ENCODE data around the gene CCNT1.
"Not testable (repeated sequence)": the region's sequence is repeated elsewhere in the genome, so short reads cannot be mapped to it uniquely, and the experiment has no call there.

CCNT1 gene

DNA sequence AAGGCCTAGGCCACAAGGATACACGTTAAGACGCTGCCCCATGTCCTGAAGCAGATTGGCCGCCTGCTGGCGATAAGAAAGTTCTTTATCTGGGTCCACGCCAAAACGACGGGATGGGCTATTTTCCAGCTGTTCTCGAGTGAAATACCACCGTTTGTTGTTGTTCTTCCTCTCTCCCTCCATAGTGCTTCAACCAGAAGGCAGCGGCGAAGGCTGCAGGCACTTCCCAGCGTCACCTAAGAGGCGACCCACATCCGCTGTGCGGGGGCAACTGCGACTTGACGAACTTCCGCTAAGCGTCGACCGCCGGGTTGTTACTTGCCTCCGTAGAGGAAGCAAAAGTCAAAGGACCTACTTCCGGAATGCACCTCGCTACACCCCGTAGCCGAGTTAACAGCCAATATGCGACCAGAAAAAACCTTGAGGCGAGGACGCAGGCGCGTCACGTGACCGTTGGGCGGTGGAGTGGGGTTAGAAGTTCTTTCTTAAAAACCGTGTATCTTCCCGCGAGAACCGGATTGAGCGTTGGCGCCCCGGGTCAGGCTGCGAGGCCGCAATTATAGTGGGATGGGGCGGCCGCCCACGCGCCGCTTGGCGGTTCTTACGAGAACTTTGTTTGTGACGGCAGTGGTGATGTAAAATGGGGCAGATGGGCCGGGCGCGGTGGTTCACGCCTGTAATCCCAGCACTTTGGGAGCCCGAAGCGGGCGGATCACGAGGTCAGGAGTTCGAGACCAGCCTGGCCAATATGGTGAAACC, at the start of gene CCNT1:
TSS of gene CCNT1 (minus strand) at position 215 of the 759 bp plus-strand sequence. CDS start at position 183, 32 bp downstream.
- ATAC-seq = peak; percentile 99
- peaks cover 53% of the 10 kb centered on the region for H3K36me3 Mint-ChIP-seq (ENCODE audit: low read depth)
- H3K27me3 Mint-ChIP-seq = no peaks in the 10 kb centered on the region
- H3K27ac Mint-ChIP-seq = peak within 1 kb of the TSS; percentile 98
- peak within 1 kb of the TSS; percentile 96 for H3K4me3 Mint-ChIP-seq
- H3K4me1 Mint-ChIP-seq = peaks cover 48% of the 10 kb centered on the region
- peak; percentile 99 for DNase-seq
- H3K9me3 Mint-ChIP-seq = peaks cover 18% of the 10 kb centered on the region

DNA sequence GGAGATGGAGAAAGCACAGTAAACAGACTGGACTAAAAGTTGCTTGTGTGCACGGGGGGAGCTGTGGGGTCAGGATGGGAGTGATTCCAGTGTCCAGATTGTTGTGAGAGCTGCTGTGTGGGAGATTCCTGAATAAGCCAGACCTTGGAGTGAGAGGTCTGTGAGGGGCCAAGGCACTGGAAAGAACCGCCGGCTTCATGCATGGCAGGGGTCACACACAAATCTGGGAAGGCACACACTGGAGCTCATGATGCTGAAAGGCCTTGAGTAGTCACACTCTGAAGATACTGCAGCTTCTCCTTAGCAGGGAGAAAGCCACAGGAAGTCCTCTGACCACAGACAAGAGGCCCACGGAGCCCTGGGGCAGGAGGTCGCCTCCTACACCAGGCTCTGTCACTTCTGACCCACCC, 49.3 kb upstream of the CCNT1 start:
- DNase-seq = peak; percentile 23
- ATAC-seq = peak; percentile 93
- Mint-ChIP-seq H3K9me3 (no peaks in the 10 kb centered on the region), H3K36me3 (ENCODE audit: low read depth) (no peaks in the 10 kb centered on the region), H3K4me1 (peaks cover 12% of the 10 kb centered on the region), H3K27me3 (peaks cover 7% of the 10 kb centered on the region), H3K27ac (no peak overlapping the region), H3K4me3 (no peak overlapping the region)

DNA sequence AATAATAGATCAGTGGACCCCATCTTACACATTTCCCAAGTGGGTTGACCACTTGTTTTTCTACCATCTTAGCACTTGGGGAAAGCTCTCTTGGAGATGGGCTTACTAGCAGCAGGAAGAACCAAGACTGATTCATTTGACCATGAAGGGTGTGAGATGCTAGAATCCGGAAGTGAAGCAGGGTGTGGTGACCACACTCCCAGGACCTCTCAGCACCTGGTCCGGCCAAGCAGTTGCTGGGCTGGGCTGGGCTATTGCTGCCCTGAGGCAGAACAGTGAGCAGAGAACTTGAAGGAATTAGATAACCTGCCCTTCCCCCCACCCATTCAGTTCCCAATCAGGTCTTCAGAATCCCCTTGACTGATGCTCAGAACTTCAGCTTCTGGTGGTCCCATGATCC, 48.0 kb upstream of the CCNT1 start:
- ATAC-seq (no peak), DNase-seq (no peak)
- H3K27ac Mint-ChIP-seq = no peak overlapping the region
- H3K36me3 Mint-ChIP-seq (ENCODE audit: low read depth) = no peaks in the 10 kb centered on the region
- H3K9me3 Mint-ChIP-seq = no peaks in the 10 kb centered on the region
- no peak overlapping the region for H3K4me3 Mint-ChIP-seq
- peaks cover 7% of the 10 kb centered on the region for H3K27me3 Mint-ChIP-seq
- peaks cover 12% of the 10 kb centered on the region for H3K4me1 Mint-ChIP-seq

DNA sequence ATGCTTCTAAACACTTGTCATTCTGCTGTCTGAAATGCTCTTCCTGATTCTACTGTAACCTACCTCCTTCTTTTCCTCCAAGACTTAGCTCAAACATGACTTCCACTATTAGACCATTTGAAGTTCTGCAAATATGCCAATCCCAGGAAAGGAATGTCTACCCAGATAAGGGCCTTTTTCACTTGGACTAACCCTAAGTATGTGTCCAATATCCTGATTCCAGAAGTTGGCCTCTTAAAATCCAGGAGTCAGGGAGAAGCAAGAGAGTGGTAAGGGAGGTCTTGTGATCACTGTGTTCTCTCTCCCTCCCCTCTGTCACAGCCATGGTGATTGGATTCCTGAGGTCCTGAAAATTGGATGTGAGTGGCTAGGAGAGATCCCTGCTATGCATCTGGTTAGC, 42.2 kb upstream of the CCNT1 start:
- no peak overlapping the region for H3K4me3 Mint-ChIP-seq
- no peaks in the 10 kb centered on the region for H3K36me3 Mint-ChIP-seq (ENCODE audit: low read depth)
- H3K9me3 Mint-ChIP-seq = no peaks in the 10 kb centered on the region
- H3K27me3 Mint-ChIP-seq = no peaks in the 10 kb centered on the region
- DNase-seq (no peak), ATAC-seq (no peak)
- no peaks in the 10 kb centered on the region for H3K4me1 Mint-ChIP-seq
- no peak overlapping the region for H3K27ac Mint-ChIP-seq

DNA sequence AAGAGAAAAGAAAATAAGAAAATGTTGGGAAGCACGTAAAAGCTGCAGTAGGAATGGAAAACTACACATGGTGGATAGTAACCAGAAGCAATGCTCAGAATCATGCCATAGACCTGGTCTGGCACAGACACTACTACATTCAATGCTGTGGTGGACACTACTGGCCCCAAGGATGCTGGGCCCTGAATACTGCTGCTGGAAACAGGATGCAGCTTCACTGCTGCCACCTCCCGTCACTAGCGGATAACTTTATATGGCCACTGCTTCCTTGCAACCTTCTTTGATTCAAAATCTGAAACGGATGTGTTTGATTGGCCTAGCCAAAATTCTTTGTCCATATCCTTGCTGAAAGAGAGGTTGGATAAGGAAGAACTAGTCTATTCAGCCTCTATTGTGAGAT, 41.7 kb upstream of the CCNT1 start:
- H3K4me1 Mint-ChIP-seq = peaks cover 3% of the 10 kb centered on the region
- no peaks in the 10 kb centered on the region for H3K36me3 Mint-ChIP-seq (ENCODE audit: low read depth)
- H3K4me3 Mint-ChIP-seq = no peak overlapping the region
- peaks cover 3% of the 10 kb centered on the region for H3K27me3 Mint-ChIP-seq
- H3K9me3 Mint-ChIP-seq = no peaks in the 10 kb centered on the region
- ATAC-seq (no peak), DNase-seq (no peak)
- H3K27ac Mint-ChIP-seq = no peak overlapping the region

DNA sequence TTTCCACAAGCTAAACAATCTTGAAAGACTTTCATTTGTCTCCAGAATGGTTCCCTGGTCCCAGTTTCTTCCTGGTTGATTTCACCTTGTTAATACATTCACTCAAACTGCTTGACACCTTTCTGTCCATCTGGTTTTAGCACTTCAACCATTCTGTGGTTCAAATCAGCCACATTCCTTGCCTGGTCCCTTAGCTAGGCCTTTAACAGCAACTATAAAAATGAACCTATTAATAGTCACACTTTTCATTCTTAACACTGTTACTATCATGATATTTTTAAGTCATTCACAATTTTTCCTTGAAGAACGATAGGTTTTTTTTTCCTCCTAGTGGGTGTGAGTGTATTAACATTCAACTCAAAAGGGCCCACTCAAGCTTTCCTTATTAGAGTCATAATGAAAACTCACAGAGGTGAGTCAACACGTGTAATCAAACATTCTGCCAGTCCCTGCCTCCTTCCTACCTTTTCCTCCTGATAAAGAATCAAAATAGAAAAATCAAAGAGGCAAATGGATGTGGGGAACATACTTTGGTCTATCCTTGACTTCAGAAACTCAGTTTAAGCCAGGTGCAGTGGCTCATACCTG, 34.4 kb upstream of the CCNT1 start:
- peaks cover 5% of the 10 kb centered on the region for H3K27me3 Mint-ChIP-seq
- ATAC-seq (peak; percentile 82), DNase-seq (no peak)
- H3K9me3 Mint-ChIP-seq = no peaks in the 10 kb centered on the region
- H3K27ac Mint-ChIP-seq = peak overlapping the region; percentile 81
- H3K4me1 Mint-ChIP-seq = peaks cover 21% of the 10 kb centered on the region
- H3K4me3 Mint-ChIP-seq = peak overlapping the region; percentile 3
- H3K36me3 Mint-ChIP-seq (ENCODE audit: low read depth) = no peaks in the 10 kb centered on the region

DNA sequence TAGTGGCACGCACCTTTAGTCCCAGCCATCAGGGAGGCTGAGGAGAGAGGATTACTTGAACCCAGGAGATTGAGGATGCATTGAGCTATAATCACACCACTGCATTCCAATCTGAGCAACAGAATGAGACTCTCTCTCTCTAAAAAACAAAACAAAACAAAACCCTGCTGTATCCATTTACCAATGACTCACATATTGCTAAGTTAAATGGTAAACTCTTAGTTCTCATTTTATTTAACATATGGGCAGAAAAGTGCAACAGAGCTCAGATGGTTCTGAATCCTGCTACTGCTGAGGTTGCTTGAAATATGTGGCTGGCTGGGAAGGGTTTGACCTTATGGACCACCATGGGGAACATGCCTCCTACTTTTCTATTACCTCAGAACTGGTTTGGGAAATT, 33.7 kb upstream of the CCNT1 start:
- no peaks in the 10 kb centered on the region for H3K36me3 Mint-ChIP-seq (ENCODE audit: low read depth)
- peaks cover 5% of the 10 kb centered on the region for H3K27me3 Mint-ChIP-seq
- ATAC-seq (no peak), DNase-seq (no peak)
- H3K4me1 Mint-ChIP-seq = peaks cover 21% of the 10 kb centered on the region
- no peak overlapping the region for H3K4me3 Mint-ChIP-seq
- peak overlapping the region; percentile 81 for H3K27ac Mint-ChIP-seq
- H3K9me3 Mint-ChIP-seq = no peaks in the 10 kb centered on the region

DNA sequence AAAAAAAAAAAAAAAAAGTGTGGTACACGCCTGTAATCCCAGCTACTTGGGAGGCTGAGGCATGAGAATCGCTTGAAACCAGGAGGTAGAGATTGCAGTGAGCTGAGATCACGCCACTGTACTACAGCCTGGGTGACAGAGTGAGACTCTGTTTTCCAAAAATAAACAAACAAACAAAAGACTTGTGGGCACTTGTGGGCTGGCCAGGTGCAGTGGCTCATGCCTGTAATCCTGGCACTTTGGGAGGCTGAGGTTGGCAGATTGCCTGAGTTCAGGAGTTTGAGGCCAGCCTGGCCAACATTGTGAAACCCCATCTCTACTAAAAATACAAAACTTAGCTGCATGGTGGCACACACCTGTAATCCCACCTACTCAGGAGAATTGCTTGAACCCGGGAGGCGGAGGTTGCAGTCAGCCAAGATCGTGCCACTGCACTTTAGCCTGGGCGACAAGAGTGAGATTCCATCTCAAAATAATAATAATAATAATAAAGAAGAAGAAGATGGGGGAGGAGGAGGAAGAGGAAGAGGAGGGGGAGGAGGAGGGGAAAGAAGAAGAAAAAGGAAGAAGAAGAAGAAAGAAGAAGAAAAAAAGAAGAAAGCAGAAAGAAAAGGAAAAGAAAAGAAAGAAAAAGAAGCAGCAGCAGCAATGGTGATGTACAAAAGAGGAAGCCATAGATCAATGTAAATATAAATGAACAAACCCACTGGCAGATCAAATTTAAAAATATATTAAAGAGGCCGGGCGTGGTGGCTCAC, 27.9 kb upstream of the CCNT1 start:
- Mint-ChIP-seq H3K27me3 (peaks cover 23% of the 10 kb centered on the region), H3K36me3 (ENCODE audit: low read depth) (no peaks in the 10 kb centered on the region)

DNA sequence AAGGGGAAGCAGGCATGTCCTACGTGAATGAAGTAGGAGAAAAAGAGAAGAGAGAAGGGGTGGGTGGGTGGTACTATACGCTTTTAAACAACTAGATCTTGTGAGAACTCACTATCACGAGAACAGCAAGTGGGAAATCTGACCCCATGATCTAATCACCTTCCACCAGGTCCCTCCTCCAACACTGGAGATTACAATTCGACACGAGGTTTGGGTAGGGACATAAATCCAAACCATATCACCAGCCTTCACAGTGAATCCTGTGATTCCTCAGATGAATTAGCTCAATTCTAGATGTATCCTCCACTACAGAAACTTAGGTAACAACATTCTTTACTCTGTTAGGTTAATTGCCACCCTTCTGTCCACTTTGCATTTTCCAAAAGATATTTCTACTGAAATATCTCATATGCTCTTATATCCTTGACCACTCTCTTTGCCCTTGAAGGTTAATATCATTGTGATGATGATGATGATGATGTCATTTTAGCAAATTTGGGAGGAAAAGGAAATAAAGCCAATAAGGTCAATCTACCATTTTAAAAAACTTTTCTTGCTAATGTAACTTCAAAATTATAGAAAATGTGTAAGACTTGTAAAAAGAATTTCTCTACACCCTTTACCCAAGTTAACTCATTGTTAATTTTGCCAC, 23.2 kb upstream of the CCNT1 start:
- H3K27me3 Mint-ChIP-seq = peaks cover 27% of the 10 kb centered on the region

More for the DNA sequence above, 27.9 kb upstream of the CCNT1 start:
- H3K4me3 Mint-ChIP-seq = no peak overlapping the region
- no peak for ATAC-seq
- no peak overlapping the region for H3K27ac Mint-ChIP-seq
- H3K4me1 Mint-ChIP-seq = no peaks in the 10 kb centered on the region
- no peak for DNase-seq
- H3K9me3 Mint-ChIP-seq = no peaks in the 10 kb centered on the region

DNA sequence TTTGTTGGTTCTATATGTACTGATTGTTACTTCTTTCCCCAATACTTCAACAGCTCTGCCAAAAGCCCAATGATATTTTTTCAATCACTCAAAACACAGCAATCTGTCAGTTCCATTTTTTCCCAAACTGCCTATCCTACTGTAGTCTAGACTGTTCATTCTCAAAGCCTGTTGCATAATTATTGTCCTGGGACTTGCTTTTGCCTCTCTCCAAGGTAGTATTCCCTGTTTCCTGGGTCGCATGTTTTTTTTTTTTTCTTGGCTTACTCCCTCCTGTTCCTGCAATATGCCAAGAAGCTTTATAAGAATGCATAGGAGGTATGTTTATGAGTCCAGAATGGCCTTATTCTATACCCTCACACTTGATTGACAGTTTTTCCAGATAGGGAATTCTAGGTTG, 19.9 kb upstream of the CCNT1 start:
- H3K27ac Mint-ChIP-seq = no peak overlapping the region
- DNase-seq = no peak
- H3K4me1 Mint-ChIP-seq = no peaks in the 10 kb centered on the region
- no peak for ATAC-seq
- H3K9me3 Mint-ChIP-seq = no peaks in the 10 kb centered on the region
- peaks cover 23% of the 10 kb centered on the region for H3K27me3 Mint-ChIP-seq
- no peaks in the 10 kb centered on the region for H3K36me3 Mint-ChIP-seq (ENCODE audit: low read depth)
- no peak overlapping the region for H3K4me3 Mint-ChIP-seq

More for the DNA sequence above, 23.2 kb upstream of the CCNT1 start:
- H3K27ac Mint-ChIP-seq = no peak overlapping the region
- H3K4me3 Mint-ChIP-seq = no peak overlapping the region
- no peaks in the 10 kb centered on the region for H3K4me1 Mint-ChIP-seq
- no peak for DNase-seq
- no peaks in the 10 kb centered on the region for H3K36me3 Mint-ChIP-seq (ENCODE audit: low read depth)
- ATAC-seq = no peak
- H3K9me3 Mint-ChIP-seq = no peaks in the 10 kb centered on the region

DNA sequence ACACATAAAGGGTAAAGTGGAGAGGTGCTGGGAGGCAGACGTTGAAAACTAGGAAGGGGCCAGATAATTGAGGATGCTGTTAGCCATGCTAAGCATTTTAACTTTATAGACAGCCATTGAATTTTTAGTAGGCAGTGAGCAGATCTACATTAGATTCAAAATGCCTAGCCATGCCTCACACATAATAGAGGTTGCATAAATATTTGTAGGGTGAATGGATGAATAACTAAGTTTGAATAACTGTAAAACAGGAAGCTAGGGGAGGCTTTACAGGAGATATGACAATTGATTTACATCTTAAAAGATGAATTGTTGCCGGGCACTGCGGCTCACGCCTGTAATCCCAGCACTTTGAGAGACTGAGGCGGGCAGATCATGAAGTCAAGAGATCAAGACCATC, 12.3 kb upstream of the CCNT1 start:
- H3K27ac Mint-ChIP-seq = no peak overlapping the region
- no peaks in the 10 kb centered on the region for H3K4me1 Mint-ChIP-seq
- no peaks in the 10 kb centered on the region for H3K36me3 Mint-ChIP-seq (ENCODE audit: low read depth)
- DNase-seq (no peak), ATAC-seq (no peak)
- no peaks in the 10 kb centered on the region for H3K9me3 Mint-ChIP-seq
- H3K27me3 Mint-ChIP-seq = peaks cover 3% of the 10 kb centered on the region
- H3K4me3 Mint-ChIP-seq = no peak overlapping the region

DNA sequence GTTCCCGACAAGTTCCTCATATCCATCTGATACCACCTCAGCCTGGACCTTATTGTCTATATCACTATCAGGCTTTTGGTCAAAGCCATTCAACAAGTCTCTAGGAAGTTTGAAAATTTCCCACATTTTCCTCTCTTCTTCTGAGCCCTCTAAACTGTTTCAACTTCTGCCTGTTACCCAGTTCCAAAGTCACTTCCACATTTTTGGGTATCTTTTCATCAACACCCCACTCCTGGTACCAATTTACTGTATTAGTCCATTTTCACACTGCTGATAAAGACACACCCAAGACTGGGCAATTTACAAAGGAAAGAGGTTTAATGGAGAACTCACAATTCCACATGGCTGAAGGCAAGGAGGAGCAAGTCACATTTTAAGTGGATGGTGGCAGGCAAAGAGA, 4.2 kb upstream of the CCNT1 start:
- not testable (repeated sequence) for H3K4me3 Mint-ChIP-seq, H3K27me3 Mint-ChIP-seq, DNase-seq, H3K27ac Mint-ChIP-seq, ATAC-seq
- H3K4me1 Mint-ChIP-seq = peaks cover 21% of the 10 kb centered on the region
- H3K9me3 Mint-ChIP-seq = peaks cover 18% of the 10 kb centered on the region
- H3K36me3 Mint-ChIP-seq (ENCODE audit: low read depth) = peaks cover 22% of the 10 kb centered on the region

DNA sequence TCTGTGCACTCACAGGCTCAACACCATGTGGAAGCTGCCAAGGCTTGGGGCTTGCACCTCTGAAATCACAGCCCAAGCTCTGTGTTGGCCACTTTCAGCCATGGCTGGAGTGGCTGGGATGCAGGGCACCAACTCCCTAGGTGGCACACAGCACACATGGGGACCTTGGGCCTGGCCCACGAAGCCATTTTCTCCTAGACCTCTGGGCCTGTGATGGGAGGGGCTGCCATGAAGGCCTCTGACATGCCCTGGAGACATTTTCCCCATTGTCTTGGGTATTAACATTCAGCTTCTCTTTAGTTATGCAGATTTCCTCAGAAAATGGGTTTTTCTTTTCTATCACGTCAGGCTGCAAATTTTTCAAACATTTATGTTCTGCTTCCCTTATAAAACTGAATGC, 3.7 kb upstream of the CCNT1 start:
- H3K27me3 Mint-ChIP-seq, H3K27ac Mint-ChIP-seq, DNase-seq, H3K4me3 Mint-ChIP-seq, ATAC-seq: not testable (repeated sequence)
- Mint-ChIP-seq H3K4me1 (peaks cover 24% of the 10 kb centered on the region), H3K9me3 (peaks cover 18% of the 10 kb centered on the region), H3K36me3 (ENCODE audit: low read depth) (peaks cover 26% of the 10 kb centered on the region)

DNA sequence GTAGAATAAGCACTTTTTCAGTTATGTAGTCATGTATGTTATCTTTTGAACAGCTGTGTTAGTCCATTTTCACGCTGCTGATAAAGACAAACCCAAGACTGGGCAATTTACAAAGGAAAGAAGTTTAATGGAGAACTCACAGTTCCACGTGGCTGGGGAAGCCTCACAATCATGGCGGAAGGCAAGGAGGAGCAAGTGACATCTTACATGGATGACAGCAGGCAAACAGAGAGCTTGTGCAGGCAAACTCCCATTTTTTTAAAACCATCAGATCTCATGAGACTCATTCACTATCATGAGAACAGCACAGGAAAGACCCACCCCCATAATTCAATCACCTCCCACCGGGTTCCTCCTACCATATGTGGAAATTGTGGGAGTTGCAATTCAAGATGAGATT, 2.5 kb upstream of the CCNT1 start:
- not testable (repeated sequence) for H3K4me3 Mint-ChIP-seq, DNase-seq, H3K27me3 Mint-ChIP-seq, ATAC-seq, H3K27ac Mint-ChIP-seq
- H3K36me3 Mint-ChIP-seq (ENCODE audit: low read depth) = peaks cover 36% of the 10 kb centered on the region
- peaks cover 36% of the 10 kb centered on the region for H3K4me1 Mint-ChIP-seq
- H3K9me3 Mint-ChIP-seq = peaks cover 18% of the 10 kb centered on the region

Data from activated naive CD8-positive, alpha-beta T cell treated with anti-CD3 and anti-CD28 coated beads, Interleukin-2, amount 50 U/mL, for 24 hours (primary cell).